ENCODE data around the gene MYCL.
"Not testable (repeated sequence)": the region's sequence is repeated elsewhere in the genome, so short reads cannot be mapped to it uniquely, and the experiment has no call there.

Gene MYCL

DNA sequence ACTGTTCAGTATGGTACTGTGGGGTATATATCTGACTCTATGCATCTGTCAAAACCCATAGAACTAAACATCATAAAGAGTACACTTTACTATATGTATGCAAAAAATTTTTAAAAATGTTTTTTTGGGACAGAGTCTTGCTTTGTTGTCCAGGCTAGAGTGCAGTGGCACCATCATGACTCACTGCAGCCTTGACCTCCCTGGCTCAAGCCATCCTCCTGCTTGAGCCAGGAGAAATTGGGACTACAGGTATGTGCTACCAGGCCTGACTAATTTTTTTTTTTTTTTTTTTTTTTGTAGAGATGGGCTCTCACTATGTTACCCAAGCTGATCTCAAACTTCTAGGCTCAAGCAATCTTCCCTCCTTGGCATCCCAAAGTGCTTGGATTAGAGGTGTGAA, 29.9 kb downstream of the MYCL start:
- H3K4me3 ChIP-seq (ENCODE audit: low read depth in 1 of 2, low read length in 2 of 2), result no peak overlapping the region
- H3K79me2 ChIP-seq (ENCODE audit: insufficient read depth, low read length), result peaks cover 80% of the 10 kb centered on the region
- no peaks in the 10 kb centered on the region for H3K4me1 ChIP-seq (ENCODE audit: insufficient read depth, low read length)
- H3K36me3 ChIP-seq (ENCODE audit: insufficient read depth, low read length), result peaks cover 19% of the 10 kb centered on the region
- no peak overlapping the region for H2AFZ ChIP-seq (ENCODE audit: low read depth, low read length)
- no peak overlapping the region for H3K9ac ChIP-seq (ENCODE audit: low read depth, low read length)
- H3K27ac ChIP-seq (ENCODE audit: low read length), result no peak overlapping the region
- H4K20me1 ChIP-seq (ENCODE audit: insufficient read depth, low read length), result peaks cover 19% of the 10 kb centered on the region; the same call in 1 of the 2 replicates
- no peak overlapping the region for H3K4me2 ChIP-seq (ENCODE audit: insufficient read depth, low read length)
- TF ChIP-seq, protein P1, sequence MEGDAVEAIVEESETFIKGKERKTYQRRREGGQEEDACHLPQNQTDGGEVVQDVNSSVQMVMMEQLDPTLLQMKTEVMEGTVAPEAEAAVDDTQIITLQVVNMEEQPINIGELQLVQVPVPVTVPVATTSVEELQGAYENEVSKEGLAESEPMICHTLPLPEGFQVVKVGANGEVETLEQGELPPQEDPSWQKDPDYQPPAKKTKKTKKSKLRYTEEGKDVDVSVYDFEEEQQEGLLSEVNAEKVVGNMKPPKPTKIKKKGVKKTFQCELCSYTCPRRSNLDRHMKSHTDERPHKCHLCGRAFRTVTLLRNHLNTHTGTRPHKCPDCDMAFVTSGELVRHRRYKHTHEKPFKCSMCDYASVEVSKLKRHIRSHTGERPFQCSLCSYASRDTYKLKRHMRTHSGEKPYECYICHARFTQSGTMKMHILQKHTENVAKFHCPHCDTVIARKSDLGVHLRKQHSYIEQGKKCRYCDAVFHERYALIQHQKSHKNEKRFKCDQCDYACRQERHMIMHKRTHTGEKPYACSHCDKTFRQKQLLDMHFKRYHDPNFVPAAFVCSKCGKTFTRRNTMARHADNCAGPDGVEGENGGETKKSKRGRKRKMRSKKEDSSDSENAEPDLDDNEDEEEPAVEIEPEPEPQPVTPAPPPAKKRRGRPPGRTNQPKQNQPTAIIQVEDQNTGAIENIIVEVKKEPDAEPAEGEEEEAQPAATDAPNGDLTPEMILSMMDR (IDR thresholded peaks at IDR 0.05; ENCODE audit: borderline replicate concordance, extremely low read depth, low read length, poor library complexity, severe bottlenecking), result no peak
- TF ChIP-seq EZH2 (IDR thresholded peaks at IDR 0.05; ENCODE audit: borderline replicate concordance, low read depth, low read length, severe bottlenecking), result no peak
- H3K9me3 ChIP-seq (ENCODE audit: insufficient read depth, low read length, severe bottlenecking), result peaks cover 4% of the 10 kb centered on the region
- no peak for DNase-seq
- ATAC-seq (ENCODE audit: insufficient read depth, low read depth), result no peak
- no peaks in the 10 kb centered on the region for H3K27me3 ChIP-seq (ENCODE audit: insufficient read depth, low read length, poor library complexity)

DNA sequence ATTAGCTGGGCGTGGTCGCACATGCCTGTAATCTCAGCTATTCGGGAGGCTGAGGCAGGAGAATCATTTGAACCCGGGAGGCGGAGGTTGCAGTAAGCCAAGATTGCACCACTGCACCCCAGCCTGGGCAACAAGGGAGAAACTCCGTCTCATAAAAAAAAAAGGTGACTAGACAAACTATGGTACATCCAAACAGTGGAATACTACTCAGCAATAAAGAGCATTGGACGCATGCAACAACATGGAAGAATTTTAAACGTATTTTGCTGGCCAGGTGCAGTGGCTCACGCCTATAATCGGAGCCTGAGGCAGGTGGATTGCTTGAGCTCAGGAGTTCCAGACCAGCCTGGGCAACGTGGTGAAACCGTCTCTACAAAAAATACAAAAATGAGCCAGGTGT, 30.7 kb downstream of the MYCL start:
- H3K27me3 ChIP-seq (ENCODE audit: insufficient read depth, low read length, poor library complexity); H3K9ac ChIP-seq (ENCODE audit: low read depth, low read length); H3K27ac ChIP-seq (ENCODE audit: low read length); H3K4me2 ChIP-seq (ENCODE audit: insufficient read depth, low read length); H2AFZ ChIP-seq (ENCODE audit: low read depth, low read length); DNase-seq; H3K9me3 ChIP-seq (ENCODE audit: insufficient read depth, low read length, severe bottlenecking); ATAC-seq (ENCODE audit: insufficient read depth, low read depth); H3K4me3 ChIP-seq (ENCODE audit: low read depth in 1 of 2, low read length in 2 of 2); H3K4me1 ChIP-seq (ENCODE audit: insufficient read depth, low read length): not testable (repeated sequence)
- Histone ChIP-seq H3K79me2 (ENCODE audit: insufficient read depth, low read length) (peaks cover 77% of the 10 kb centered on the region), H4K20me1 (ENCODE audit: insufficient read depth, low read length) (peaks cover 19% of the 10 kb centered on the region; the same call in 1 of the 2 replicates), H3K36me3 (ENCODE audit: insufficient read depth, low read length) (peaks cover 17% of the 10 kb centered on the region)

DNA sequence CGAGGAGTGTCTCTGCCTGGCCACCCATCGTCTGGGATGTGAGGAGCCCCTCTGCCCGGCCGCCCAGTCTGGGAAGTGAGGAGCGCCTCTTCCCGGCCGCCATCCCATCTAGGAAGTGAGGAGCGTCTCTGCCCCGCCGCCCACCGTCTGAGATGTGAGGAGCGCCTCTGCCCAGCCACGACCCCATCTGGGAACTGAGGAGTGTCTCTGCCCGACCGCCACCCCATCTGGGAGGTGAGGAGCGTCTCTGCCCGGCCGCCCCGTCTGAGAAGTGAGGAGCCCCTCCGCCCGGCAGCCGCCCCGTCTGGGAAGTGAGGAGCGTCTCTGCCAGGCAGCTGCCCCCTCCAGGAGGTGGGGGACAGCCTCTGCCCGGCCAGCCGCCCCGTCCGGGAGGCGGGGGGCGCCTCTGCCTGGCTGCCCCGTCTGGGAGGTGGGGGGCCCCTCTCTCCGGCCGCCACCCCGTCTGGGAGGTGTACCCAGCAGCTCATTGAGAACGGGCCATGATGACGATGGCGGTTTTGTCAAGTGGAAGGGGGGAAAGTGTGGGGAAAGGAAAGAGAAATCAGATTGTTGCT, 32.1 kb downstream of the MYCL start:
- Histone ChIP-seq H4K20me1 (ENCODE audit: insufficient read depth, low read length) (peaks cover 27% of the 10 kb centered on the region; the same call in 1 of the 2 replicates), H3K79me2 (ENCODE audit: insufficient read depth, low read length) (peaks cover 77% of the 10 kb centered on the region), H3K36me3 (ENCODE audit: insufficient read depth, low read length) (peaks cover 18% of the 10 kb centered on the region)
- not testable (repeated sequence) for H3K9me3 ChIP-seq (ENCODE audit: insufficient read depth, low read length, severe bottlenecking); ATAC-seq (ENCODE audit: insufficient read depth, low read depth); H3K4me3 ChIP-seq (ENCODE audit: low read depth in 1 of 2, low read length in 2 of 2); H3K4me2 ChIP-seq (ENCODE audit: insufficient read depth, low read length); H3K27me3 ChIP-seq (ENCODE audit: insufficient read depth, low read length, poor library complexity); H3K9ac ChIP-seq (ENCODE audit: low read depth, low read length); H2AFZ ChIP-seq (ENCODE audit: low read depth, low read length); H3K27ac ChIP-seq (ENCODE audit: low read length); H3K4me1 ChIP-seq (ENCODE audit: insufficient read depth, low read length); DNase-seq

DNA sequence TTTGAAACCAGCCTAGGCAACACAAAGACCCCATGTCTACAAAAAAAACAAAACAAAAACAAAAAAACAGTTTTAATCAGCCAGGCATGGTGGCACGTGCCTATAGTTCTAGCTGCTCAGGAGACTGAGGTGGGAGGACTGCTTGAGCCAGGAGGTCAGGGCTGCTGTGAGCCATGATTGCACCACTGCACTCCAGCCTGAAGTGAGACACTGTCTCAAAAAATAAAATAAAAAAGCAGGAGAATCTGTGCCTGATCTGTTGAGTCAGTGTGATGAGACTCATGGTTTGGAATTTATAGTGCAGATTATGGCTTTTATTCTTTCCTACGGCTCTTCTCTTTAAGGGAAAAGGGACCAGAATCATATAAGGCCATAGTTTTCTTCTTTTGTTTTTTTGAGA, 35.0 kb downstream of the MYCL start:
- Histone ChIP-seq H3K4me3 (ENCODE audit: low read depth in 1 of 2, low read length in 2 of 2) (no peak overlapping the region), H3K9ac (ENCODE audit: low read depth, low read length) (no peak overlapping the region), H4K20me1 (ENCODE audit: insufficient read depth, low read length) (peaks cover 22% of the 10 kb centered on the region; the same call in 1 of the 2 replicates), H3K79me2 (ENCODE audit: insufficient read depth, low read length) (peaks cover 74% of the 10 kb centered on the region), H3K9me3 (ENCODE audit: insufficient read depth, low read length, severe bottlenecking) (peaks cover 4% of the 10 kb centered on the region), H3K4me1 (ENCODE audit: insufficient read depth, low read length) (no peaks in the 10 kb centered on the region), H2AFZ (ENCODE audit: low read depth, low read length) (no peak overlapping the region), H3K4me2 (ENCODE audit: insufficient read depth, low read length) (no peak overlapping the region), H3K27ac (ENCODE audit: low read length) (no peak overlapping the region), H3K27me3 (ENCODE audit: insufficient read depth, low read length, poor library complexity) (no peaks in the 10 kb centered on the region), H3K36me3 (ENCODE audit: insufficient read depth, low read length) (peaks cover 29% of the 10 kb centered on the region)
- TF ChIP-seq EZH2 (IDR thresholded peaks at IDR 0.05; ENCODE audit: borderline replicate concordance, low read depth, low read length, severe bottlenecking), result no peak
- TF ChIP-seq, protein P1 (IDR thresholded peaks at IDR 0.05; ENCODE audit: borderline replicate concordance, extremely low read depth, low read length, poor library complexity, severe bottlenecking), result no peak
- ATAC-seq (ENCODE audit: insufficient read depth, low read depth) (no peak), DNase-seq (no peak)

Data from DND-41 (cell line).